ENCODE measurements around the gene KLHL24.
A peak's percentile ranks its signal among the peaks of the same experiment; 100 is the strongest.
"Not testable (repeated sequence)": the region's sequence is repeated elsewhere in the genome, so short reads cannot be mapped to it uniquely, and the experiment has no call there.

KLHL24 gene

DNA sequence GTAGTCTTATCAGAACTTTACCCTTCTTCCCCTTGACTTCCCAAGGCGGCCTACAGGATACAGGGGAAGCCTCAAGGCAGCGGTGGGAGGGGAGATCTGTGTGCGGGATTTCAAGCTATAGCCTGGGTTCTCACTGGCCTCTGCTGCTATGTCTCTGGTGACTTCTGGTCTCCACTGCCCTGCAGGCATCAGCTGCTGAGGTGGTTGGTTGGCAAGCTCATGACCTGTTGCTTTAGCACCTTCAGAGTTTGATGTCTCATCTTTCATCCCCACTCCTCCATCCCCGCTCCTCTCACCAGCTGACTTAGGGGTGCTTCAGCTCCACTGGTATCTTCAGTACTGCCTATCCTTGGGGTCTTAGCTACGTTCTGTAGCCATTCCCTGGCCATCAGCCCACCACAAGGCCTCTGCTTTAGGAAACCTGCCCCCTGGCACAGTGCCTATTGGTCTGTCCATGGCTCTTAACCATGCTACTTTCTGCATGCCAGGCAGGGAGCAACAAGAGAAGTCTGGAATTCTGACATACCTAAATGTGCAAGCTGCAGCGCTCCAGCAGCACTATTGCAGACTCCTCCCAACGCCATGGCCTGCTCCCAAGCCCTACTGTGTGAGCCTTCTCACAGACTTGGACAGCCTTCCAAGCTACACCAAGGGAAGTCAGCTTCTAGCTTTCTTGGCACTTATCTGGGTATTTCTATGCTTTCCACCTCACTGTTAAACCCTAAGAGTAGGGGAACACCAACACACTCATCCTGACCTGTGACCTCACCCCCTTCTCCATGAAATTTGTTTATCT, 60.3 kb downstream of the KLHL24 start:
- DNase-seq (ENCODE audit: low read depth), result no peak

DNA sequence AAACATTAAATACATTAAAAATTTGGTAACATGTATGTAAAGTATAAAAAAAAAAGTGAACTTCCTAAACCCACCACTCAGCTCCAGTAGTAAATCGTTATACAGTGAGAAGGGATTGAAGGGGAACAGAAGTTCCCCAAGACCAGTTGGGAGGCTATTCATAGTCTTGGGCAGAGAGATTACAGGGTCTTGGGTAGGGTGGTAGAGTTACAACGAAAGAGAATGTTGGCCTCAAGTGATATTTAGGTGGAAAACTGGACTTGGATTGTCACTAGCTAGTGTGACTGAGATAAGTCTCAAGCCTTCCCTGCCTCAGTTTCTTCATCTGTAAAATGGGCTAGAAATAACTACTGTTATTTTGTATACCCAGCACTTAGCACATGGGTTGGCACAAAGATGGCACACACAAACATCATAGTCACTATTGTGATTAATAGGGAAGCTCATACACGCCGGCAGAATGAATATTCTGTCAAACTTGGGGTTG, 61.7 kb downstream of the KLHL24 start:
- no peak for DNase-seq (ENCODE audit: low read depth)

DNA sequence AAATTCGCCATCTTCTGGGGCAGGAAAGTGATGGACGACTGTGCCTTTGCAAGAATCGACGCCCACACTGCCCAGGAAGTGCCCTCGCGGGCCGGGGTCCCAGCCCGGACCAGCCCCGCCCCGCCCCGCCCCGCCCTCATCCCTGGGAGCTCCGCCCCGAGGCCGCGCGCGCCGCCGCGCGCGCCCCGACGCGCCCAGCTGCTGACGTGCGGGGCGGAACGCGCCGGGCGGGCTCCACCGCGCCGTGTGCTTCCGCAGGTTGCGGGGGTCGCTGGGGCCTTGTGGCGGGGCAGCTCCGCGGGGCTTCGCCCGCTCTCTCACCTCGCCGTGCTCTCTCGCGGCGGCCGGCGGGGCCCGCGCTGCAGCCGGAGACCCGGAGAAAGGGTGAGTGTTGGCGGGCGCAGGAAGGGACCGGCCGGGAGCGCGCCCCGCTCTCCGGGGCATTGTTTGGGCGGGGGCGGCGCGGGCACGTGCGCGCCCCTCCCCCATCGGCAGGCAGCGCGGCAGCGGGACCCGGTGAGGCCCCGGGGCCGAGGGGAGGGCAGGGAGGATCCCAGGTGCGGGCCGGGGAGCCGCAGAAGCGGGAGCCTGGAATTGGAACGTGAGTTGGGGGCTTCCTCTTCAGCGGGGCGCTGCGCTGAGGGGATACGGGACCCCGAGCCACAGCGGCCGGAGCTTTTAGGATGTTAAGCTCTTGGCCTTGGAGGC, 62.3 kb downstream of the KLHL24 start, which contains the start of gene YEATS2:
Gene YEATS2 (plus strand): TSS at position 188 of the 708 bp plus-strand sequence. CDS start 17,366 bp downstream, outside the sequence.
- peak; percentile 65 for DNase-seq (ENCODE audit: low read depth)

DNA sequence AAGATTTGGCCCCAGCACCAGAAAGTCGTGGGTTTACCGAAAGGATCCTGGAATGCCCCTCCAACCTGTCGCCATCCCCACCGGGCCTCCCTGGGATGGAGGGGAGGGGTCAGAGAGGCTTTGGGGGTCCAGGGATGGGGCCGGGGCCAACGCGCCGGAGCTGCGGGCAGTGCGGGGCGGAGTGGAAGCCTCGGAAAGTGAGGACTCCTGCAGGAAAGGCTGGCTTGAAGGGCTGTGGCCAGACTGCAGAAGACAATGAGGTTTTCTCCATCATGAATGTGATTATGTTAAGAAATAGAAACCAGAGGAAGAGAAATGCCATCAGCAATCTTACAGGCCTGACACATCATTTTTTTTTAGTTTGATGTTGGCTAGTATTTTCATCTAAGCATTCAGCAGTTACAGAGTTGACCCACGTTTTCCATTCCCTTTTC, 62.9 kb downstream of the KLHL24 start:
- peak; percentile 28 for DNase-seq (ENCODE audit: low read depth)

DNA sequence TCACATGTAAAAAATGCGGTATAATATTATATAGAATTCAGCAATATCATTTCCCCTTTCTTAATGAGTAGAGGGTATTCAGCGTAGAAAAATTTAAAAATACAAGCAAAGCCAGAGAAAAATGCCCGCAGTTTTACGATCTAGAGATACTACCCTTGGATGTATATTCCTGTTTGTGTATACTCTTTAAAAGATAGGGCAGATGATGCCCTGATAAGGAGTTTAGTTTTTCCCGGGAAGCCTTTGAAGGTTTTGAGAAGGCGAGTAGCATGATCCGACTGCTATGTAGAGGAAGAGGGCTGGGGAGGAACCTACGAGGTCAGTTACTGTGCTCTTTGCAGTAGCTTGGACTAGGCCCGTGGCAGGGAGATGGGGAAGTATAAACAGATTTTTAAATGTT, 63.3 kb downstream of the KLHL24 start:
- peak; percentile 15 for DNase-seq (ENCODE audit: low read depth)

DNA sequence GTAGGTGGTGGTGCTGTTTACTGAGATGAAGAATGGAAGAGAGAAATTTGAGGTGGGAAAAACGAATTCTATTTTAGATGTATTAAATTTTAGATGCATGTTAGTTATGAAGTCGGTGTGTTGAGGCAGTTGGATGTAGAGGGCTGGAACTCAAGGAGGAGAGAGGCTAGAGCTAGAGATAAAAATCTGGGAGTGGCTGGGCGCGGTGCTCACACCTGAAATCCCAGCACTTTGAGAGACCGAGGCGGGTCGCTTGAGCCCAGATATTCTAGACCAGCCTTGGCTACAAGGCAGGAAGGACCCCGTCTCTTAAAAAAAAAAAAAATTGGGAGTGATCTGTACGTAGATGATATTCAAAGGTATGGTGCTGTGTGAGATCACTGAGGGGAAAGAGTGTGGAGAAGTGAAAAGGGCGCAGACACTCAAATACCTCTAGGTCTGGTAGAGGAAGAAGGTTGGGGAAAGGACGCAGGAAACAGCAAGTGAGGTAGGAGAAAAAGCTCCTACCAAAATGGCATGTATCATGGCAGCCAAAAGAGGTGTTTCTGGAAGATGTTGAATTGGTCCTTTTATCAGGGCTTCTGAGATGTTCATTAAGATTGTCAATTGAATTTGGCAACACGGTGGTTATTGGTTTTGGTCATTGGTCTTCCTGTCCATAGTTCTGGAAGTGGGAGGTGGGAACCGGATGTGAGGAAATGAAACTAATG, 64.0 kb downstream of the KLHL24 start:
- no peak for DNase-seq (ENCODE audit: low read depth)

DNA sequence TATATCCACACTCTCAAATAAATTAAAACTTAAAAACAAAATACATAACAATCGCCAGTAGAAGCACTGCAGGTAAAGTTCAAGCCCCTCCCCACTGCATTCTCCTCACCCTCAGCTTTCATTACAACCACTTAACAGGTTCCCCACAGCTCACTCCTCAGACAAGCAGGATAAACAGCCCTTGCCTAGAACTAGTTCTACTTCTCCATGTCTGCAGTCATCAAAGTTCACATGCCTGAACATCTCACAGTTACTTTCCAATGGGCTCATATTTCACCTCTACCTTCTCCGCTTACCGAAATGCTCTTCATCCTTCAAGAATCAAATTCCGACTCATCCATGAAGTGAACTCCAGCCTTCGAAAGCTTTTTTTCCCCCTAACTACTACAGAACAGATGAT, 66.3 kb downstream of the KLHL24 start:
- no peak for DNase-seq (ENCODE audit: low read depth)

DNA sequence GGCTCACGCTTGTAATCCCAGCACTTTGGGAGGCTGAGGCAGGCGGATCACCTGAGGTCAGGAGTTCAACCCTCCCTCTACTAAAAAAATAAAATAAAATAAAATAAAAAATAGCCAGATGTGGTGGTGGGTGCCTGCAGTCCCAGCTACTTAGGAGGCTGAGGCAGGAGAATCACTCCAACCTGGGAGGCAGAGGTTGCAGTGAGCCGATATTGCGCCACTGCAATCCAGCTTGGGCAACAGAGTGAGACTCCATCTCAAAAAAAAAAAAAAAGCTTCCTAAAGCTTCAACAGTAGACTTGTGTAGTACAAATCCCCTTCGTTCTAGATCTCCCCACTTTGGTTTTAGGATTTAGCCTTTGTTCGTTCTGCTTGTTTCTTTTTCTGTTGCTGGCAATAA, 68.5 kb downstream of the KLHL24 start:
- DNase-seq (ENCODE audit: low read depth), result not testable (repeated sequence)

DNA sequence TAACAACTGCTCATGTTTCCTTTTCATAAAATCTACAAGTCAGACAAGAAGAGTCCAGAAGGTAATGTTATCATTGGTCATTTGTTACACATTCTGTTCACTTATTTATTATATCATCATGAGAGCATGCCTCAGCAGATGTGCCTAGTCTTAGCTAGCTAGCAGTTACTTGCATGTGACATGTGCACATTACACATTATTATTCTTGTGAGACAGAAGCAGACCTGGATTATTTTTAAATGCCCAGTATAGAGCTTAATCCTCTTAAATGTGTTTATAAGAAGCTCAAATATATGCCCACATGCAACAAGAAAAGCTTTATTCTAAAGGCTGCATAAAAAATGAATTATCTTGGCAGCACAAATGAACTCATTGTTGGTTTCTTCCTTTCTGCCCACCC, 74.8 kb downstream of the KLHL24 start:
- no peak for DNase-seq (ENCODE audit: low read depth)

DNA sequence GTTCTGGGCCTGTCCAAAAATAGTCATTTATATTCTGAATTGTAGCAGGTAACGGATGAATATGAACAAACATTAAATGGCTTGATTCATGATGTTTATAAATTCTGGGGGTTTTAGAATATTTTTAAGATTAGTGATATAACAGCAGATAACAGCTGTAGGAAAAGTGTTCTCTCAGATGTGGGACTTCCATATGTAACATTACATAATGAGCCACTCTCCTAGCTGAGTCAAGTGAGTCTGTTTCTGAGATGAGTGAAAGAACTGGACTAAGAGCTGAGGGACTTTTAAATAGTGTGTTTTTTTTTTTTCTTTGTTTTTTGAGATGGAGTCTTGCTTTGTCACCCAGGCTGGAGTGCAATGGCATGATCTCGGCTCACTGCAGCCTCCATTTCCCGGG, 76.1 kb downstream of the KLHL24 start:
- no peak for DNase-seq (ENCODE audit: low read depth)

DNA sequence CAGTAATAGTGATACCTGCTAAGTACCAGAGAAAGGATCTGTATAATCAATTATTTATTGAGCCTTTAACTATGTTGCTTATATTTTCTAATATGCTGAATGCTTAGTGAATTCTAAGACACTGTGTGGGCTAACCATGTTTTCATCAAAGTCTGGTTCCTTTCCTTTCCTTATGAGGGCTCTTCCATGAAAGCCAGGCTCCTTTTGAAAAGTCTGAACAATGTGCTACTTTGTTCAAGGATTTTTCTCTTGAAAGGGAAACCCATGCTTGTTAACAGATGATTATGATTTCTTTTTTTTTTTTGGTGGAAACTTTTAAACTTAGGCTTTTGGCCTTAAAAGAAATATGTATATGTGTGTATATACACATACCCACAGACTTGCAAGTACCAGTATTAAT, 79.2 kb downstream of the KLHL24 start:
- no peak for DNase-seq (ENCODE audit: low read depth)

DNA sequence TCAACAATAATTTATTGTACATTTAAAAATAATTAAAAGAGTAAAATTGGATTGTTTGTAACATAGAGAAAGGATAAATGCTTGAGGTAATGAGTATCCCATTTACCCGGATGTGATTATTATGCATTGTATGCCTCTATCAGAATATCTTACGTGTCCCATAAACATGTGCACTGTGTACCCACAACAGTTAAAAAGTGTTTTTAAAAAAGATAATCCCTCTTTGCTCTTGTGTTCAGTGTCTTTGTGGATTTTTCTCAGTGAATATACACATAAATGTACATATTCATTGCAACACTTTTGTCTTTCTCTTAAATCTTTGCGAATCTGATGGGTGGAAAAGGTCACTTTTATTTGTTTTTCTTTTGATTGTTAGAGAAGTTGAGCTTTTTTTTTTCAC, 82.6 kb downstream of the KLHL24 start:
- no peak for DNase-seq (ENCODE audit: low read depth)

DNA sequence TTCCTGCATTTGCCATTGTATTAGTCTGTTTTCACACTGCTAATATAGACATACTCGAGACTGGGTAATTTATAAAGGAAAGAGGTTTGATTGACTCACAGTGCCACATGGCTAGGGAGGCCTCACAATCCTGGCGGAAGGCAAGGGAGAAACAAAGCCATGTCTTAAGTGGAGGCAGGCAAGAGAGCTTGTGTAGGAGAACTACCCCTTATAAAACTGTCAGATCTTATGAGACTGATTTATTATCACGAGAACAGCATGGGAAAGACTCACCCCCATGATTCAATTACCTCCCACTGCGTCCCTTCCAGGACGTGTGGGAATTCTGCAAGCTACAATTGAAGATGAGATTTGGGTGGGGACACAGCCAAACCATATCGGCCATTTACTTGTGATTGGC, 90.0 kb downstream of the KLHL24 start:
- DNase-seq (ENCODE audit: low read depth), result no peak

DNA sequence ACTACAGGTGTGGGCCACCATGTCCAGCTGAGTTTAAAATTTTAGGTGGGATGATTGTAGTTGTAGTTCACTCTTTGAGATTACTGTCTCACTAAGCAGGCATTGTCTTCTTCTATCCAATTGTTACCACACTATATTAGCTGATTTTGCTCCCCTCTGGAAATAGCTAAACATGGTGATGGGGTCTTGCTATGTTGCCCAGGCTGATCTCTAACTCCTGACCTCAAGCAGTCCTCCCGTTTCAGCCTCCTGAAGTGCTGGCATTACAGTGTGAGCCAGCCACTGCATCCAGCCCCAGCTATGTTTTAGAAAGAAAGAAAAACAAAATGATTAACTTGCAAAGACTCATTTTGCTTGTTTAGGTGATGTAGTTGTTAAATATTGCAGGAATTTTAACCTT, 92.8 kb downstream of the KLHL24 start:
- DNase-seq (ENCODE audit: low read depth), result no peak

DNA sequence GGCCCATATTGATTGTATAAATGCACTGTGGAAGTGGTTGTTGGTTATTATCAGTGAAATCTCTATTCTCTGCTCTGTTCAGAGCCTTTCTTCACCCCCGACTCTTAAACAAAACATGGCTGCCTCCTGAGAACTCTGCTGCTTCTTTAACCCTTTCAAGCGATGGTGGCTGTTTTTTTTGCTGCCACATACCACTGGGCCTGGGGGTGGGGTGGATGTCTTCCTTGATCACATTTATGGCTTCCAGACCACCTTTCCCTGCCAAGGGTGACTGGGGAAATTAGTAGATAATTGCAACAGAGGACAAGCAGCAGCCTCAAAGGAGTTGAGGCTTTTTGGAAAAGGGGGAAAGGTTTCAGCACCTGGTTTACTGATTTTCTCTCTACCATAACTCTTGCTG, 94.9 kb downstream of the KLHL24 start:
- no peak for DNase-seq (ENCODE audit: low read depth)

DNA sequence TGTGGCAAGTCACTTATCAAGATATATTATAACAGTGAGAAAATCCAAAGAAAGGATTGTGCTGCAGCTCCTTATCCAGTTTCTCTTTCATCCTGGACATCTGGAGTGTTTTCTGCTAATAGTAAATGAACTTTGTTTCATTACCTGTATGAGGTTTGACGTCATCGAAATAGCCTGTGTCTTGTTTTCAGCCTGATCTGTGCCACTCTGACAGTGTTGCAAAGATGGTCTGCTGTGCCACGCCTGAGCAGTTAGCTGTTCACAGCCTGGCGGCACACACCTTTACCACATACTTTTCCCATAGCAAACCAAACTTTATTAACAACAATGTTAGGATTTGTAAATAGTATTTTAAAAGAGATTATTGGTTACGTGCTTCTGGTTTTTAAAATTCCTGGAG, 96.2 kb downstream of the KLHL24 start:
- DNase-seq (ENCODE audit: low read depth), result no peak

DNA sequence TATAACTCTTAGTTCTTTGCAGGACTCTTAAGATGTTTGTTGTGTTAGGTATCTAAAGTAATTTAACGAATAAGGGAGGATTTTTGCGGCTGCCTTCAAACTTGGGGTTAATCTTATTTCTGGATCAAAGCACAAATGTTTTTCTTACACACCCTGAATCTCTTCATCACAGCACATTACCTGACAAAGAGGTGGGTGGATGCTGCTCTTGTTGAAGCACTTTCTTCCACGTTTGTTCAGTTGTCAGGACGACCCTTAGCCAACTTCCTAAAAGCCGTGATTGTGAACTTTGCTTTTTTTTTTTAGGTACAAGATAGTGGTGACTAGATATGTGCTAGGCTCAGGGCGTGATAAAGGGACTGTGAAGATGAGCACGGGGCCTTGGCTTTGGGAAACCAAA, 98.1 kb downstream of the KLHL24 start:
- no peak for DNase-seq (ENCODE audit: low read depth)

Measured in fibroblast of gingiva (primary cell).